ENCODE results near the gene GULP1.
A peak's percentile ranks its signal among the peaks of the same experiment; 100 is the strongest.

Gene GULP1

DNA sequence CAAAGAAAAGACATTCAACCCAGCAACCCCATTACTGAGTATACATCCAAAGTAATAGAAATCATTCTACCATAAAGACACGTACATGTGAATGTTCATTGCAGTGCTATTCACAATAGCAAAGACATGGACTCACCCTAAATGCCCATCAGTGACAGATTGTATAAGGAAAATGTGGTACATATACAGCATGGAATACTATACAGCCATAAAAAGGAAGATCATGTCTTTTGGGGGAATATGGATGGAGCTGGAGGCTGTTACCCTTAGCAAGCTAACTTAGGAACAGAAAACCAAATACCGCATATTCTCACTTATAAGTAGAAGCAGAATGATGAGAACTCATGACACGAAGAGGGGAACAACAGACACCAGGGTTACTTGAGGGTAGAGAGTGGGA is 145.9 kb downstream of the GULP1 start:
- ATAC-seq: no peak
- TF ChIP-seq ZC3H10 (CRISPR knock-in tag; IDR thresholded peaks at IDR 0.05) (no peak), ZNF8 (CRISPR knock-in tag; IDR thresholded peaks at IDR 0.05) (peak; percentile 75)

DNA sequence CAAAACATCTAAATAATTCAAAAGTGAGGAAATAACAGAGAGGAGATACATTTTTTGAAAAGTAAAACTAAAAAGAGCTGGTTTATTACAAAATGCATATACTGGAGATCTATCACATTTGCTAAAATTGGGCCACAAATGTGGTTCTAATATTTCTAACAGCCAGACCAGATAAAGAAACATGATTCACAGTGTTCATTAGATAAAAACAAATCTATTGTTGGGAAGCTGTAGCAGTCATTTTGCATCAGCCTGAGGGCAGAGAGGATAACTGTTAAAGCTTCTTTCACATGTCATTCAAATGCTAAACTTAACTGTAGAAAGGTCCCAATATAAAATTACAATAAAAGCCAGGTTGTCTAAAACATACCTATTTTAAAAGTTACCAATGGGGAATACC is 148.3 kb downstream of the GULP1 start:
- ATAC-seq: peak; percentile 44; the same call in 2 of the 3 replicates
- TF ChIP-seq ISL1 (CRISPR knock-in tag; IDR thresholded peaks at IDR 0.05) (no peak), SNAI2 (CRISPR knock-in tag; IDR thresholded peaks at IDR 0.05) (no peak), OSR1 (CRISPR knock-in tag; IDR thresholded peaks at IDR 0.05) (no peak), BACH2 (CRISPR knock-in tag; IDR thresholded peaks at IDR 0.05; ENCODE audit: borderline replicate concordance) (no peak), GLIS3 (CRISPR knock-in tag; IDR thresholded peaks at IDR 0.05) (no peak), TCF4 (CRISPR knock-in tag; IDR thresholded peaks at IDR 0.05; ENCODE audit: borderline replicate concordance) (peak; percentile 77; the same call in 1 of the 2 replicates), ZFP30 (CRISPR knock-in tag; IDR thresholded peaks at IDR 0.05) (no peak), ZNF565 (CRISPR knock-in tag; conservative IDR thresholded peaks at IDR 0.05; ENCODE audit: low read depth) (no peak)
- TF ChIP-seq, protein P1, sequence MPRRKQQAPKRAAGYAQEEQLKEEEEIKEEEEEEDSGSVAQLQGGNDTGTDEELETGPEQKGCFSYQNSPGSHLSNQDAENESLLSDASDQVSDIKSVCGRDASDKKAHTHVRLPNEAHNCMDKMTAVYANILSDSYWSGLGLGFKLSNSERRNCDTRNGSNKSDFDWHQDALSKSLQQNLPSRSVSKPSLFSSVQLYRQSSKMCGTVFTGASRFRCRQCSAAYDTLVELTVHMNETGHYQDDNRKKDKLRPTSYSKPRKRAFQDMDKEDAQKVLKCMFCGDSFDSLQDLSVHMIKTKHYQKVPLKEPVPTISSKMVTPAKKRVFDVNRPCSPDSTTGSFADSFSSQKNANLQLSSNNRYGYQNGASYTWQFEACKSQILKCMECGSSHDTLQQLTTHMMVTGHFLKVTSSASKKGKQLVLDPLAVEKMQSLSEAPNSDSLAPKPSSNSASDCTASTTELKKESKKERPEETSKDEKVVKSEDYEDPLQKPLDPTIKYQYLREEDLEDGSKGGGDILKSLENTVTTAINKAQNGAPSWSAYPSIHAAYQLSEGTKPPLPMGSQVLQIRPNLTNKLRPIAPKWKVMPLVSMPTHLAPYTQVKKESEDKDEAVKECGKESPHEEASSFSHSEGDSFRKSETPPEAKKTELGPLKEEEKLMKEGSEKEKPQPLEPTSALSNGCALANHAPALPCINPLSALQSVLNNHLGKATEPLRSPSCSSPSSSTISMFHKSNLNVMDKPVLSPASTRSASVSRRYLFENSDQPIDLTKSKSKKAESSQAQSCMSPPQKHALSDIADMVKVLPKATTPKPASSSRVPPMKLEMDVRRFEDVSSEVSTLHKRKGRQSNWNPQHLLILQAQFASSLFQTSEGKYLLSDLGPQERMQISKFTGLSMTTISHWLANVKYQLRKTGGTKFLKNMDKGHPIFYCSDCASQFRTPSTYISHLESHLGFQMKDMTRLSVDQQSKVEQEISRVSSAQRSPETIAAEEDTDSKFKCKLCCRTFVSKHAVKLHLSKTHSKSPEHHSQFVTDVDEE (CRISPR knock-in tag; IDR thresholded peaks at IDR 0.05): peak; percentile 52; the same call in 1 of the 2 replicates

DNA sequence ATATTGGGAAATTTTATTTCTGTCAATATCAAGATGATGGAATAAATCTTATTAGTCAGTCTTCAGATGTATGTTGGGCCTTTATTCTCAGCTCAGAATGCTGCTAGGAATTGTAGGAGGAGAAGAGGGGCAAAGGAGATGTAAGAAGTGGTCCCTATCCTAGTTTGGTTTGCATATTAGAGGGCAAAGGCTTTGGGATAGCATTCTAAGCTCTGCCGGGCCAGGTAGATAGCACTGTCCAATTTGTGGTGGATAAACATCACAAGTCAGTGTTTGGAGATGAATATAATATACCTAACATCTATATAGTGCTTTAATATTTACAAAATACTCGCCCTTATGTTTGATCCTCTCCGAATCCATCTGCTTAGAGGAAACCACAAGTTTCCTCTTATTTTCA is 149.2 kb downstream of the GULP1 start:
- TF ChIP-seq BACH2 (CRISPR knock-in tag; IDR thresholded peaks at IDR 0.05; ENCODE audit: borderline replicate concordance): no peak
- TF ChIP-seq ZFP30 (CRISPR knock-in tag; IDR thresholded peaks at IDR 0.05): no peak
- no peak for TF ChIP-seq CSDC2 (CRISPR knock-in tag; IDR thresholded peaks at IDR 0.05)
- TF ChIP-seq RARB (CRISPR knock-in tag; IDR thresholded peaks at IDR 0.05): no peak
- TF ChIP-seq, protein P2, sequence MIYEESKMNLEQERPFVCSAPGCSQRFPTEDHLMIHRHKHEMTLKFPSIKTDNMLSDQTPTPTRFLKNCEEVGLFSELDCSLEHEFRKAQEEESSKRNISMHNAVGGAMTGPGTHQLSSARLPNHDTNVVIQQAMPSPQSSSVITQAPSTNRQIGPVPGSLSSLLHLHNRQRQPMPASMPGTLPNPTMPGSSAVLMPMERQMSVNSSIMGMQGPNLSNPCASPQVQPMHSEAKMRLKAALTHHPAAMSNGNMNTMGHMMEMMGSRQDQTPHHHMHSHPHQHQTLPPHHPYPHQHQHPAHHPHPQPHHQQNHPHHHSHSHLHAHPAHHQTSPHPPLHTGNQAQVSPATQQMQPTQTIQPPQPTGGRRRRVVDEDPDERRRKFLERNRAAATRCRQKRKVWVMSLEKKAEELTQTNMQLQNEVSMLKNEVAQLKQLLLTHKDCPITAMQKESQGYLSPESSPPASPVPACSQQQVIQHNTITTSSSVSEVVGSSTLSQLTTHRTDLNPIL (CRISPR knock-in tag; IDR thresholded peaks at IDR 0.05; ENCODE audit: low read depth): no peak
- TF ChIP-seq, protein P3, sequence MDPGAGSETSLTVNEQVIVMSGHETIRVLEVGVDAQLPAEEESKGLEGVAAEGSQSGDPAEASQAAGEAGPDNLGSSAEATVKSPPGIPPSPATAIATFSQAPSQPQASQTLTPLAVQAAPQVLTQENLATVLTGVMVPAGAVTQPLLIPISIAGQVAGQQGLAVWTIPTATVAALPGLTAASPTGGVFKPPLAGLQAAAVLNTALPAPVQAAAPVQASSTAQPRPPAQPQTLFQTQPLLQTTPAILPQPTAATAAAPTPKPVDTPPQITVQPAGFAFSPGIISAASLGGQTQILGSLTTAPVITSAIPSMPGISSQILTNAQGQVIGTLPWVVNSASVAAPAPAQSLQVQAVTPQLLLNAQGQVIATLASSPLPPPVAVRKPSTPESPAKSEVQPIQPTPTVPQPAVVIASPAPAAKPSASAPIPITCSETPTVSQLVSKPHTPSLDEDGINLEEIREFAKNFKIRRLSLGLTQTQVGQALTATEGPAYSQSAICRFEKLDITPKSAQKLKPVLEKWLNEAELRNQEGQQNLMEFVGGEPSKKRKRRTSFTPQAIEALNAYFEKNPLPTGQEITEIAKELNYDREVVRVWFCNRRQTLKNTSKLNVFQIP (CRISPR knock-in tag; IDR thresholded peaks at IDR 0.05; ENCODE audit: borderline replicate concordance, low read depth): no peak
- TF ChIP-seq ZC3H10 (CRISPR knock-in tag; IDR thresholded peaks at IDR 0.05): no peak
- no peak for TF ChIP-seq ZNF70 (CRISPR knock-in tag; IDR thresholded peaks at IDR 0.05)
- TF ChIP-seq ISL1 (CRISPR knock-in tag; IDR thresholded peaks at IDR 0.05): no peak
- no peak for TF ChIP-seq GLIS3 (CRISPR knock-in tag; IDR thresholded peaks at IDR 0.05)
- no peak for TF ChIP-seq OSR1 (CRISPR knock-in tag; IDR thresholded peaks at IDR 0.05)
- TF ChIP-seq ARNTL (CRISPR knock-in tag; IDR thresholded peaks at IDR 0.05; ENCODE audit: borderline replicate concordance, low read depth): no peak
- TF ChIP-seq ESRRG (CRISPR knock-in tag; IDR thresholded peaks at IDR 0.05): no peak
- no peak for TF ChIP-seq TOX (CRISPR knock-in tag; IDR thresholded peaks at IDR 0.05; ENCODE audit: borderline replicate concordance)
- TF ChIP-seq ZNF8 (CRISPR knock-in tag; IDR thresholded peaks at IDR 0.05): no peak
- no peak for TF ChIP-seq TCF4 (CRISPR knock-in tag; IDR thresholded peaks at IDR 0.05; ENCODE audit: borderline replicate concordance)
- TF ChIP-seq, protein P4, sequence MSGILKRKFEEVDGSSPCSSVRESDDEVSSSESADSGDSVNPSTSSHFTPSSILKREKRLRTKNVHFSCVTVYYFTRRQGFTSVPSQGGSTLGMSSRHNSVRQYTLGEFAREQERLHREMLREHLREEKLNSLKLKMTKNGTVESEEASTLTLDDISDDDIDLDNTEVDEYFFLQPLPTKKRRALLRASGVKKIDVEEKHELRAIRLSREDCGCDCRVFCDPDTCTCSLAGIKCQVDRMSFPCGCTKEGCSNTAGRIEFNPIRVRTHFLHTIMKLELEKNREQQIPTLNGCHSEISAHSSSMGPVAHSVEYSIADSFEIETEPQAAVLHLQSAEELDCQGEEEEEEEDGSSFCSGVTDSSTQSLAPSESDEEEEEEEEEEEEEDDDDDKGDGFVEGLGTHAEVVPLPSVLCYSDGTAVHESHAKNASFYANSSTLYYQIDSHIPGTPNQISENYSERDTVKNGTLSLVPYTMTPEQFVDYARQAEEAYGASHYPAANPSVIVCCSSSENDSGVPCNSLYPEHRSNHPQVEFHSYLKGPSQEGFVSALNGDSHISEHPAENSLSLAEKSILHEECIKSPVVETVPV (CRISPR knock-in tag; IDR thresholded peaks at IDR 0.05): no peak
- no peak for TF ChIP-seq SNAI2 (CRISPR knock-in tag; IDR thresholded peaks at IDR 0.05)
- no peak for TF ChIP-seq ZNF565 (CRISPR knock-in tag; conservative IDR thresholded peaks at IDR 0.05; ENCODE audit: low read depth)
- no peak for TF ChIP-seq ZFP3 (CRISPR knock-in tag; IDR thresholded peaks at IDR 0.05)

DNA sequence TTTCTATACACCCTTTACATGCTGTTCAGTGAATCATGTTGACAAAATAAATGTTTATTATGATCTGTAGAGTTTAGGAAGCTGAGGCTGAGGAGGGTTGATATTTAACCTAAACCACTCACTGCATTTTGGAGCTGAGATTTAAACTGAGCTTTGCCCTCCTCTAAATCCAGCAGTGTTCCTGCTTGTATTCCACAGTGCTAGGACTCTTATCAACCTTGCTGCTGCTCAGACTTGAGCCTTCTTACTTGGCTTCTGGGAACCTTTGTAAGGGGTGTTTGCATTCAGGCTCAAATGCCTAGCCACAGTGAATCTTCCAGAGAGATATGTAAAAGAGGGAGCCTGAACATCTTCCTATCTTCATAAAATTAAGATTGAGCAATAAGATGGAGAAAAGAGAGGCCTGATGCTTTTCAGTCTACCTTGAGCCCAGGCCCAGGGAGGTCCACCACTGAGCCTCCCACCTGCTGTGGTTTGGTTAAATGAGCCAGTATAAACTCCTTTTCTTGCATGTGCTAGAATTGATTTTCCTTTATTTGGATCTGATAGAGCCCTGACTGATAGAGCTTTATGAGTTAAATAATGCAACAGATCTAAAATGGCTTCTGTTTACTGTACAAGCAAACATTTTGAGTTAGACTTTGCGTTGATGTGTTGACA is 149.7 kb downstream of the GULP1 start:
- TF ChIP-seq, protein P4 (CRISPR knock-in tag; IDR thresholded peaks at IDR 0.05): no peak
- TF ChIP-seq OSR1 (CRISPR knock-in tag; IDR thresholded peaks at IDR 0.05) (no peak), ZFP30 (CRISPR knock-in tag; IDR thresholded peaks at IDR 0.05) (no peak)
- ATAC-seq: no peak

More for the DNA sequence above, 149.2 kb downstream of the GULP1 start:
- no peak for ATAC-seq
